Dedifferentiated amniotic fluid mesenchymal stem cell (primary cell): Measurements from ENCODE around the gene MSH3.
A peak's percentile ranks its signal among the peaks of the same experiment; 100 is the strongest.
"Not testable (repeated sequence)": the region's sequence is repeated elsewhere in the genome, so short reads cannot be mapped to it uniquely, and the experiment has no call there.

Source experiments
- DNase-seq: peaks from one replicate; pipeline ENCODE4 v3.0.0-alpha.2; 2016; ENCODE audit errors: extremely low spot score

The MSH3 gene

GRCh38 chr5:80706835-80707447, 52.5 kb downstream of the MSH3 start:
- DNase-seq, result no peak

- peak; percentile 58 for DNase-seq
Observed at GRCh38 chr5:80707645-80708044, 53.2 kb downstream of the MSH3 start.

- DNase-seq, result no peak
Observed at GRCh38 chr5:80711216-80711615, 56.8 kb downstream of the MSH3 start.

DNA sequence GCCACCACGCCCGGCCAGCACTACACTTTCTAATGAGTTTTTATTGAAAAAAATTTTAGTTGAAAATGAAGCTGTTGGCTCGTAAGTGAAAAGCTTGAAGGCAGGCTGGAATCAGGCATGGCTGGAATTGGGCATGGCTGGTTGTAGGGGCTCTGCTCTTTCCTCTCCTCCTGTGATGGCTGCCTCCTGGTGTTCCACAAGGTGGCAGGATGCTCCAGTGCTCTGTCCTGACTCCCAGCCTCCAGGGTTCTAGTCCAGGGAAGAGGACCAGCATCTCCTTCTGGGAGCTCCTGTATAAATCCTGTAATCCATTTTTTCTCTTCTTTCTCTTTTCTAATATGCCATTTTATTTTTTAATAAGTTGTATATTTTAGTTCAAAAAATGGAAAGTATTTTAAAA, 57.5 kb downstream of the MSH3 start:
- DNase-seq, result no peak

GRCh38 chr5:80712919-80713318, 58.5 kb downstream of the MSH3 start:
- DNase-seq, result no peak

- no peak for DNase-seq
Observed at GRCh38 chr5:80713631-80714030, 59.2 kb downstream of the MSH3 start.

DNA sequence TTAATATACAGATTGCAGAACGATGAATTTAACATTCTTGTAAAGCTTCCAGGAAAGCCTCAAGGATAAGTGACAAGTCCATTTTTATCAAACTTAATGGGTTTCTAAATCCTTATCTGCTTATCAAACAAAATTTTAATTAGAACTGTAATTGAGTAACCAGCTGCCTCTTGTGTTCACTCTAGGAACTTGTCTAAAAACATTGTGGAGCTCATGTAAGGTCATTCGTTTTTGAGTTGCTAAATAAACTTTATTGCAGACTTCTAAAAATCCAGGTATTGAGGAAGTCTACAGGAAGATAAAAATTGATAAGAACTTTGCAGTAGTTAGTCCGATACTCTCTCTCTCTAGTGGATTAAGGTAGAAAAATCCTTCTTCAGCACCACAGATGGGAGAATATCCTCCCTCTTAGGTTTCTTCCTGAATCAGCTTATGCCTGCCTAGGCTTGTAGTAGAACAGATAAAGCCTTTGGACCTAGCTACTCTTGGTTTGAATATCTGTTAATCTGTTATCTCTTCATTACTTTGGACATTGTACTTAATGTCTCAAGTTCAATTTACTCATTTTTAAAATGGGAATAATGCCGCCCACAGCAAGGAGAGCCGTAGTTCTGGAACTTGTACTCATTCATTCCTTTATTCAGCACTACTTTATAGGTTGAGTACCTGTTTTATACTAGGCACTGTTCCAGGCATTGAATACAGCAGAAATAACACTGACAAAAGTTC, 60.3 kb downstream of the MSH3 start:
- no peak for DNase-seq

DNA sequence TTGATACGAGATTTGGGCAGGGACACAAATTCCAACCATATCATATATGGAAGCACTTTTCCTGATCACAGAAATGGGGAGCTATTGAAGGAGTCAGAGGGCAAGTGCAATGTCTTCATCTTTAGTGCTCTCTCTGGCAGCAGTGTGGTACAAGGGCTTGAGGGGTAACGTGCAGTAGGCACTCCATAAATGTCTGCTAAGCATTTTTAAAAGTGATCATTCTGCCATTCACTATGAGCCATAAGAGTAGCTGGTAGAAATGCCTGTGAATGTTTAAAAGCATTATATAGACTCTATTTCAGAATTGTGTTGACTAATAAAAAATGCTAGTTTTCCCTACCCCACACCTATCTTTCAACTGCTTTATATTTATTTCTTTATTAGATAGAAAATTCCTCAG, 61.4 kb downstream of the MSH3 start:
- no peak for DNase-seq

- DNase-seq, result no peak
Observed at GRCh38 chr5:80720181-80720580, 65.7 kb downstream of the MSH3 start.

DNA sequence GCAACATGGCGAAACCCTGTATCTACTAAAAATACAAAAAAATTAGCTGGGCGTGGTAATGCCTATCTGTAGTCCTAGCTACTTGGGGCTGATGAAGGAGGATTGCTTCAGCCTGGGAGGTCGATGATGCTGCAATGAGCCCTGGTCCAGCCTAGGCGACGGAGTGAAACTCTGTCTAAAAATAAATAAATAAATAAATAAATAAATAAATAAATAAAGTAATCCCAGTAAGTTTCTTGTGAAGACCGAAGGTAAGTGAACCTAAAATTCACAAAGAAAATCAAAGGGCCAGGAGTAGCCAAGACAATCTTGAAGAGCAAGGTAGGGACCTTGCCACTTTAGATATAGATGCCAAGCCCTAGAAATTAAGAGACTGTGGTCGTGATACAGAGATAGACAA, 68.5 kb downstream of the MSH3 start:
- DNase-seq, result no peak

DNA sequence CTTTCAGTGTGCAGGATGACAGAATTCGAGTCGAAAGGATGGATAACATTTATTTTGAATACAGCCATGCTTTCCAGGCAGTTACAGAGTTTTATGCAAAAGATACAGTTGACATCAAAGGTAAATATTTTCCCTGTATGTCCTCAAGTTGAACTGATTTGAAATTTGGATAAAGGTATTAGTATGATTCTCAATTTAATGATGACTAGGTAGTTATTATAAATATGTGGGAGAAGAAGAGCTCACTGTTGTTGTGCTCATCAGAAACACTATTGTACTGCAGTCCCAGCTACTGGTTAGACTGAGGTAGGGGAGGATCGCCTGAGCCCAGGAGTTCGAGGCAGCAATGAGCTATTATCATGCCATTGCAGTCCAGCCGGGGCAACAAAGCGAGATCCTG, 71.0 kb downstream of the MSH3 start:
- DNase-seq, result no peak

DNA sequence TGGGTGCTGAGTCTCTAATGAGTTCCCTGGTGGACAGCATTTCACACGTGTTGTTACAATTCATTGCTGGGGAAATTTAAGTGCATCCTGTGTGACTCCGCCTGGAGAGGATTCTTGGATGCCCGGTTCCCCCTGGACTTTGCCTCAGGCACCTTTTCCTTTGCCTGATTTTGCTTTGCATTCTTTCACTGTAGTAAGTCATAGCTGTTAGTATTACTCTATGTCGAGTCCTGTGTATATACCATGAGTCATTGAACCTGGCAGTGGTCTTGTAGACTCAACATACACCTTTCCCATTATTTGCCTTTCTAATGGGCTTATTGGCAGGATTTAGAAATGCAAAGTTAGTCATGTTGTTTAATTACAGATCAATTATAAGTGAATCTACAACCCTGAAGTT, 82.3 kb downstream of the MSH3 start:
- no peak for DNase-seq

DNA sequence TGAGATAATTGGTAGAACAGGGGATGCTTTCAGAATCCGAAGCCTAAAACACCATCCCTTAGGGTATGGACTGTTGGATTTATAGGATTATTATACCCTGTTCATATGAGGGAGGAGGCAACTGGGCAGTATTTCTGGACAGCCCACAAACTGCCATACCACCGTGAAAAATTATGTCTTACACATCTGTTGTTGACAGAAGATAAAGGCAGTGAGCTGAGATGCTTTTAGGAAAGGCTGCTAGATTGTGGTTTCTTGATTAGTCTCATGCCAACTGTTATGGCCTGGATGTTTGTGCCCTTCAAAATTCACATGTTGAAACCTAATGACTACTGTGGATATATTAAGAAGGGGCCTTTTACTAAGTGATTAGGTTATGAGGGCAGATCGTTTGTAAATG, 84.0 kb downstream of the MSH3 start:
- DNase-seq, result no peak

- DNase-seq, result no peak
Observed at GRCh38 chr5:80739057-80739456, 84.6 kb downstream of the MSH3 start.

DNA sequence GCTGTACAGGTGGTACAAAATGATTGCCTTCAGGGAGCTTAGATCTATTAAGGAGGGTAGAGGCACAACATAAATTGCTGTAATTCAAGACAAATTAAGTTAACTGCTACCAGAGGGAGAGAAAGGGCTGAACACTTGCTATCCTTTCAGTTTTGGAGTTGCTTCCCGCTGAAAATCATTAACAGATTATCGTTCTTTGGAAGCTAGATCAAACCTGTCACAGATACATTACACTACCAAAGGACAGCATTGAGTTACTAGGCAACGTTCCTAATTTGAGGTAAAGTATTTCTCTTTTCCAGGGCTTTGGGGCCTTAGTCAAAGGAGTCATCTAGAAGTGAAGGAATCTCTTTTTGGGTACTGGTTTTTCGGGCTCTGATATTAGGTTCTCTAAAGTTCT, 85.0 kb downstream of the MSH3 start:
- DNase-seq, result no peak

- no peak for DNase-seq
Observed at GRCh38 chr5:80739898-80740297, 85.4 kb downstream of the MSH3 start.

GRCh38 chr5:80740488-80740887, 86.0 kb downstream of the MSH3 start:
- not testable (repeated sequence) for DNase-seq

GRCh38 chr5:80740999-80741398, 86.5 kb downstream of the MSH3 start:
- DNase-seq, result no peak

GRCh38 chr5:80744149-80744548, 89.7 kb downstream of the MSH3 start:
- no peak for DNase-seq

DNA sequence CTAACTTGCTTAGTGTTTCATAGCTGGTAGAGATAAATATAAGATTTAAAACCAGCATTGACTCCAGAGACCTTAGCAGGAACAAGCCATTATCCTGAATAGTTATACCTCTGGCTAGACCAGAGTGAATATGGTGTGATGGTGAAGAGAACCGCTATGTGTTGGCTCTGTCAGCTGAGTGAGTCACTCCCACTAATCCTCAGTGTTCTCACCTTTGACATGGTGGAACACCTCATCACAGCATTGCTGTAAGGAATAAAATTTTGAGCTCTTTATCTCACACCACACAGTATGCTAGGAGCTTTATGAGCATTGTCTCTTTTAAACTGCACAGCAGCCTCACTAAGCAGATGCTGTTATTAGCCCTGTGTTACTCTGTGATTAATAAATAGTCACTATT, 91.0 kb downstream of the MSH3 start:
- DNase-seq, result no peak

DNA sequence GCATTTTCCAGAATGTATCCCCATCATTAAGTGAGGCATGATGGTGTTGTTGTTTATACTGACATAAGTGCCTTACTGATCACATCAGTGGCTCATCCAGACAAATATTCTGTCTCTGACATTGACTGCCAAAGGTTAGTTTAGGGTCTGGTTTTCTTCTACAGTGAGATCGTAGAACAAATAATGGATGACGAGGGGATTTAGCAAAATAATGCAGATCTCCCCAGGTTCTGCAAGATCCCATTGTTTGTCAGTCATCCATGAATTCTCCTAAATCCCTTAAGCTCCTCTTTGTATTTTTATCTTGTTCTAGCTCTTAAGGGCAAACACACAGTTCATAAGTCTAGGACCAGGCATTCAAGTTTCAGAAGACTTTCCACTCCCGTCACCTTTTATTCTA, 93.5 kb downstream of the MSH3 start:
- no peak for DNase-seq

- no peak for DNase-seq
Observed at GRCh38 chr5:80752427-80752826, 98.0 kb downstream of the MSH3 start.

GRCh38 chr5:80753712-80754111, 99.3 kb downstream of the MSH3 start:
- no peak for DNase-seq

DNA sequence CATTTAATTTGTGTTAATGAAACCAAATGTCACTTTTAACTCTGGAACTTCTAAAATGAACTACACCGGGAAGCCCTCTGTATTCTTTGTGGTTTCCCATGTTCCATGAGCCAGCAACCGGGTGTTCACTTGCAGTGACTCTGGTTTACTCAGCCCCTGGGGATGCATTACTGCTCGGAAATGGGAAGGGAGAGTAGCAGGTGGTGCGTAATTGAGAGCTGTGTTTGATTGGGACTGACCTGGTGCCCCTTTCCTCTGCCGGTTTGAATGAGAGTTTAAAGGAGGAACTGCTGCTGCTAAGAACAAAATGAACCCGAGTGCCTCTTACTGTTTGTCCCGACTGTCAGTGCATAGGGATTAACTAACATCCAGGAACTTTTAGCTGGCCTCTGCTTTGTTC, 100.4 kb downstream of the MSH3 start:
- DNase-seq, result no peak
